Measurements from ENCODE around the gene PCK1.

Gene PCK1

GRCh38 chr20:57593134-57593886 lies 32.4 kb downstream of the PCK1 start:
- H3K4me3 ChIP-seq (replicated peaks; ENCODE audit: low read depth, low read length), result no peak overlapping the region
- no peak for DNase-seq (ENCODE audit: extremely low read depth, low read depth)
- TF ChIP-seq CTCF (IDR thresholded peaks at IDR 0.05; ENCODE audit: low read depth, low read length, missing control alignments), result no peak

- peak; percentile 79 for TF ChIP-seq CTCF (IDR thresholded peaks at IDR 0.05; ENCODE audit: low read depth, low read length, missing control alignments)
- no peak for DNase-seq (ENCODE audit: extremely low read depth, low read depth)
- H3K4me3 ChIP-seq (replicated peaks; ENCODE audit: low read depth, low read length), result no peak overlapping the region
Measured at GRCh38 chr20:57594092-57594951, 33.4 kb downstream of the PCK1 start.

- TF ChIP-seq CTCF (IDR thresholded peaks at IDR 0.05; ENCODE audit: low read depth, low read length, missing control alignments), result peak; percentile 4
- no peak overlapping the region for H3K4me3 ChIP-seq (replicated peaks; ENCODE audit: low read depth, low read length)
- DNase-seq (ENCODE audit: extremely low read depth, low read depth), result no peak
Measured at GRCh38 chr20:57595041-57596030, 34.4 kb downstream of the PCK1 start.

GRCh38 chr20:57596358-57596757 lies 35.4 kb downstream of the PCK1 start:
- DNase-seq (ENCODE audit: extremely low read depth, low read depth), result no peak
- H3K4me3 ChIP-seq (replicated peaks; ENCODE audit: low read depth, low read length), result no peak overlapping the region
- no peak for TF ChIP-seq CTCF (IDR thresholded peaks at IDR 0.05; ENCODE audit: low read depth, low read length, missing control alignments)

- no peak for DNase-seq (ENCODE audit: extremely low read depth, low read depth)
- no peak overlapping the region for H3K4me3 ChIP-seq (replicated peaks; ENCODE audit: low read depth, low read length)
- TF ChIP-seq CTCF (IDR thresholded peaks at IDR 0.05; ENCODE audit: low read depth, low read length, missing control alignments), result peak; percentile 81
Measured at GRCh38 chr20:57596998-57597939, 36.4 kb downstream of the PCK1 start.

Data from HFF-Myc (cell line).